HG03457 (cell line): ENCODE results near the gene HDAC7.

Source experiments
- ATAC-seq: cut with Tn5 transposase; IDR thresholded peaks from one replicate; pipeline ENCODE4 v1.9.1; 2021; ENCODE audit warnings: moderate number of reproducible peaks; ENCODE audit not compliant: unreplicated experiment

HDAC7 gene

DNA sequence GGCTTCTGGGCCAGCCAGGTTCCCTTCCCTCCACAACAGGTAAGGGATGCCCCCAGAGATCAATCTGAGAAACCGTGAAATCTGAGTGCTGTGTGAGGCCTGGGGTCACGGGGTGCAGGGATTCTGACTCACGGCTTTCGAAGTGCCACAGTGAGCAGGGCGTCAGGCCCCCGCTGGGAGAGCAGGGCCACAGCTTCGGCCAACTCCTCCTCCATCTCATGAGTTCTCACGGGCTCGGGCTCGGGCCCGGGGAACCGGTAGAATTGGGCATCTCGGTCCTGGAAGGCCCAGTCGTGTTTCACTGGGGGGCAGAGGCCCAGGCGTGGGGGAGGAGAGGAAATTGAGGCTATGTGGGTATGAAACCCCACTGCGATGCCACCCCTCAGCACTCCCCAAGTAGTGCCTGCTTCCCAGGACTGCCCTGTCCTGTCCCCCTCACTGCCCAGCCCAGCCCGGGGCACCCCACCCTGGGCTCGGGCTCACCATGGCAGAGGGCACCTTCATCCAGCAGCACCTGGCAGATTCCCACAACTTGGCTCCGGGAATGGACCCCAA lies 68.7 kb downstream of the HDAC7 start:
- ATAC-seq: no peak

DNA sequence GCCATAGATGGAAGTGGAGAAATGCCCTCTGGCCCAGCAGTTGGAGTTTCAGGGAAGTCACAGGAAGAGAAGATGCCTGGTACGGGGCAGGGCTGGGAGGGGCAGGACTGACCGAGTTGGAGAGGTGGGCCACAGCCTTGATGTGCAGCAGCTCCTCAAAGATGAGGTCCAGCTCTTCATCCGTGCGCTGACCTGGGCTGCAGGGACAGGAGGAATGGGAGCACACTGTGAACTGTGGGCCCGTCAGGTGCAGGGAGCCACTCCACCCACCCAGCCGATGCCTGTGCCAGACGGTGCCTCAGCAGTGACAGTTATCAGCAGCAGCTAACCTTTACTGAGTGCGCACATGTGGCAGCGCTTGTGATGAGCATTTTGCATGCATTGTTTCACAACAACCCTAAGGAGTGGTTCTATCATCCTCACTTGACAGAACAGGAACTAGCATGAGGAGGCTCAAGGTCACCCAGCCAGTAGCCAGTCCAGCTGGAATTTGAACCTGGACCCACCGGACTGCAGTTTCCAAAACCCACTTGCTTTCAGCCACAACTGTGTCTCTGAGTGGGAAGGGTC lies 69.4 kb downstream of the HDAC7 start:
- no peak for ATAC-seq

DNA sequence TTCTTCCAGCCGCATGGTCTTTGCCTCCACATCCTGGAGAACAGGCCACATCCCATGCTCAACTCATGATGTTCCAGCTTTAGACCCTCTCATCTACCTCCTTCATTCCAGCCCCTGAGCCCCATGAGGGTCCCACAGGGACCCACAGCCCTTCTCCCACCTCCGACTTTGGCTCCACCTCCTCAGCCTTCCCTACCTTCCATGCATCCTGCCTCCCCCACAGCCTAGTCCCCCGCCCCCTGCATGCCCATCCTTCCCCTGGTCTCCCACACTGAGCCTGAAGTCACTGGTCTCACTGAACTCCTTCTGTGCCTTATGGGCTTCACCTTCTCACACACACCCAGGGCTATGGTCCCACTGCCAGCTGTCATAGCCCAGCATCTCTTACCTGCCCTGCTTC lies 70.8 kb downstream of the HDAC7 start:
- no peak for ATAC-seq

DNA sequence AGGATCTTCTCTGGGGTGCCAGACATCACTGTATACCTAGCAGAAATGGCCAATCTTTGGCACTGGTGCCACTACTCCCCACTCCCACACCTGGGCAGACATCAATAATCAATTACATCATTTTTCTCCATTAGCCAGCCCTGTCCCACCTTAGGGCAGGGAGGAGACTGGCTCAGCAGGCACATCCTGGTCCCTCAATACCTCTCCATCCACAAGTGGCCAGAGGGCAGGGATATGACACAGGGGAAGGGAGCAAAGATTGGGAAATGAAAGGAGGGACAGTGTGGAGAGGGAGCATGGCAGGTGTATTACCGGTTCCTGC lies 71.2 kb downstream of the HDAC7 start:
- ATAC-seq: no peak

DNA sequence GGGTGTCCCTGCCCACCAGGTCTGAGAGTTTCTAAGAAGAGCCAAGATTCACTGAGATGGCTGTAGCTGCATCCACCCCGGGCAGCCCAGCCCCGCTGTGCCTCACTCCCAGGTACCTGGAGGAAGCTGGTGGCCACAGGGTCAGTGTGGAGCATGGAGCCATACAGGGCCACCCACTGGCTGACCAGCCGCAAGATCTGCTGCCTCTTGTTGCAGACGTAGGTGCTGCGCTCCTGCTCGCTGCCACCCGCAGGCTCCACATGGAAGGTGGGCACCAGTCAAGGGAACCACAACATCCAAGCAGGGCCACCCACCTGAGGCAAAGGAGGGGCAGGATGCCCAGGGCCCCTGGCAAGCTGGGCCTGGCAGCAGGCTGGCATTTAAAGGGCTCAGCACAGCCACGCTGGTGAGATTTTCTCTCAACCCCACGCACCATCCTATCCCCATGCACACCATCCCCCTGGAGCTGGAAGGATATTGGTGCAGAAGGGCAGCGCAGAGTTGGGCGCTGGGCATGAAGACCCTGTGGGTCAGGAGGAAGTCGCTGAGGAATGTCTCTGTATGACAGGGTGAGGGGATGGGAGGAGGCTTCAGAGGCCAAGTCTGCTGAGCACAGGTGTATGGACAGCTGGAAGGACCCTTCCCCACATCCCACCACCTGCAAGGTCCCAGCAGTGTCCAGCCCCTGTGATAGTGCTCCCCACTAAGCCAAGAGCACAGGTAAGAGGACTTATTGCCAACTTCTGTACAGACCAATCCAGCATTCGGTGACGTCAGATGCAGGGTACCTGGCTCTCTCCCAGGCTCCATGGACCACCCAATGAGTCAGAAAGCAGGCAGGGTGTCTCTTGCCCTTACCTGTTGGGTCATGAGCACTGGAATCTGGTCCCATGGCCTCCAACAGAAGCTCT lies 71.9 kb downstream of the HDAC7 start:
- no peak for ATAC-seq

DNA sequence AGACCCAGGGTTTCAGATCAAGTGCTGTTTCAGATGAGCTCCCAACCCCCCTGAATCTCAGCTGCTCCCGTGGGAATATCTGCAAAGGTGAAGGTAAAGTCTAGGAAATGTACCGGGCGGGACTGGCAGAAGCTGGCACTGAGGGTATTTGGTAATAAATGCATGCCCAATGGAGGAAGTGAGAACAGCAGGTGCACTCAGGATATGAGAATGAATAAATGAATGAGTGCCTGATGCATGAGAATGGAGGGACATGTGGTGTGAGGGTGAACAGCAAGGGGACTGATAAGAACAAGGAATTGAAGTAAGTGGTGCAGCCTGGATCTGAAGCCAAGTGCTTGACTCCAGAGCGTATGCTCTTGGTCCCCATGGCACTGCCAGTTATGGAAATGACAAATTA lies 72.6 kb downstream of the HDAC7 start:
- ATAC-seq: no peak

DNA sequence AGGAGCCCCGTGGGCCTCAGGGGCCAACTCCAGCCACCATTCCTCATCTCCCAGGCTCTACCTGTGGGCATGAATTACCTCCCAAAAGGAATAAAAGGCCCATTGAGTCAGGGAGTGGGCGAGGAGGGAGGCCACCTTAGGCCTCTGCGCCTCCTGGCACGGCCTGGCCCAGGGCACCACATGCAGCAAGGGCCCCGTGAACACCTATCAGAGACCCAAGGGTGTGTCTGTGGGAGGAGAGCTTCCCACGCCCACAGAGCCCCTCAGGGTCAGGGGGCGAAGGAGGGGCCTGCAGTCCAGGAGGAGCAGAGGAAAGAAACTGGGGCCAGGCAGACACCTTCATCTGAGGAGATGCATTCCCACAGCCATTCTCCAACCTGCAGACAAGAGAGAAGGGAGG lies 73.2 kb downstream of the HDAC7 start:
- ATAC-seq: no peak

DNA sequence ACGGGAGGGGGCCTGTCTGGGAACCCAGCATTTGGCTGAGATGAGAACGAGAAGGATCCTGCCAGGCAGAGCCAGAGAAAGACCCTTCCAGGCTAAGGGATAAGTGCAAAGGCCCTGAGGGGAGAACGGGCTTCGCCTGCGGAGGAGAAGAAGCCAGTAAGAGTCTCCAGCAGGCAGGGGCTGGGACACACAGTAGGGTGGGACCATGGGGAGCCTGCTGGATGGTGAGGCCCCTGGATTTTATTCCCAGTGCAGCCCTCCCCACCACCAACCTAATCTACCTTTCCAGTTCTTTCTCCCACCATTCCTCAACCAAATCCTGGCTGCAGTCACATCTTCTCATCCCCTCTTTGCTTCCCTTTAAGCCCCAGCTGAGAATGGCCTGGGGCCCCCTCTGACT lies 73.6 kb downstream of the HDAC7 start:
- ATAC-seq: no peak

DNA sequence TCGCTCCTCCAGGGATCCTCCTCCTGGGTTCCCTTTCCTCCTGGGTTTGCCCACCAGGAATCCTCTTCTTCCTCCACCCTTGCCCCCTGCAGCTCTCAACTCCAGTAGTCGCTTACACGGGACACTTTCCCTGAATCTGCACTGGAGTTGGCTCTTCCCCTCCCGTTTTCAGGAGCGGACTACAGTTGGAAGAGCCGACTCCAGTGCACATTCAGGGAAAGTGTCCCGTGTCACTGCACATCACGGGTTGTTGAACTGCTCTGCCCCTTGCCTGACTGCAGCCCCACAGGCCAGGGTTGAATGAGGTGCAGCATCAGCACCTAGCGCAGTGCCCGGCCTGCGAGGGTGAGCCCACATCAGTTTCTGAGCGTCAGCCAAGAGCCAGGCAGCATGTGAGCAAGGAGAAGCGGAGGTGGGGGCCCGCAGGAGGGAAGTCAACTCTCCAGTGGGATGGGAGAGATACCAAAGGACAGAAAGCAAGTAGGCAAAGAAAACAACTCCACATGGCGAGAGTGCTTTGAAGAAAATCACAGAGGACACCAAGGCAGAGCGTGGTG lies 74.1 kb downstream of the HDAC7 start:
- ATAC-seq: no peak

DNA sequence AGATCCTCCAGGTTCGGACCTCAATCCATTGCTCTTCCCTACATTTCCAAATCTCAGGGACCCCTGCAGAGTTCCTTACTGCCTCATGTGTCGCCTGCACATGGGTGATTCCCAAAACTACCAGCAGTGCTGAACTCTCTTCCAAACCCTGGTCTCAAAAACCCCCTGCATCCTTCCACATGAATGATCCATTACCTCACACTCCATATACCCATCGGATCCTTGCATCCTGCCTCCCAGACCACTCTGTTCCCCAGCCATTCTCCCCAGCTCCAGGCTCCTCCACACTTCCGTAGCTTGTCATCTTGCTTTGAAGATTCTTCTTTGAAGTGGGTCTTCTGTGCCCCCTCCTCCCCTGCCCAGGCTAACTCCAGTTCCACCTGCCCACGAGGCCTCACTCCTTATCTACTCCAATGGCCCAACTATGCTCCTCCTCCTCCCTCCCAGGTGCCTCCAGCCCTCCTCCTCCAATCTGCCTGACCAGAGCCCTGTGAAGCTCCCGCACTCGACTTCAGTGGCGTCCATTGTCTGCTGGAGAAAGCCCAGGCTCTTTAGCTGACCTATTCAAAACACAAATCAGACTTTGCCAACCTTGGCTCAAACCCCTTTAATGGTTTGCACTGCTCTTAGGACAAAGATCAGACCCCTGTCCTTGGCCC lies 74.8 kb downstream of the HDAC7 start:
- ATAC-seq: no peak

DNA sequence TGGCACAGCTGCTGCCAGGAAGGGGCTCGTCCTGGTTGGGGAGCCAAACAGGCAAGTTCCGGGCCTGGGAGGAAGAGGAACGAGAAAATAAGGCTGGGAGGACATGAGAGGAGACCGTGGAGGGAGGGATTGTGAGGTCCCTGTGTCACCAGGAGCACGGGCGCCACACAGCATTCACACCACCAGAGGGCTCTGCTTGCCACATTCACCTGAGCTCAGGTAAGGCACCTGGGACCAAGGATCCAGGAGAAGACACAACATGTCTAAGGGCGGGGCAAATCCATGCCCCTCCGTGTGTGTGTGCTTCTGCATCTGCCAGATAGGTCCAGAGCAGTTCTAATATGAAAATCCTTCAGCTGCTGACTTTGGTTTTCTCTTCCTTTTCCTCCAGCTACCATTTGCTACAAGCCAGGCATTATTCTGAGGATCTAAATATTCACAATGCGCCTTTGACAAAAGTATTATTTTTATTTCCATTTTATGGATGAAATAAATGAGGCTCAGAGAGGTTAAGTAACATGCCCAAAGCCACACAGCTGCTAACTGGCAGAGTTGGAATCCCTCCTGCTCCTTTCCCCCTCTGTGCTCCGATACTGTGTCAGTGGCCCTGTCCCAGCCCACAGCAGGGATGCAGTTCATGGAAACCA lies 75.6 kb downstream of the HDAC7 start:
- ATAC-seq: no peak

DNA sequence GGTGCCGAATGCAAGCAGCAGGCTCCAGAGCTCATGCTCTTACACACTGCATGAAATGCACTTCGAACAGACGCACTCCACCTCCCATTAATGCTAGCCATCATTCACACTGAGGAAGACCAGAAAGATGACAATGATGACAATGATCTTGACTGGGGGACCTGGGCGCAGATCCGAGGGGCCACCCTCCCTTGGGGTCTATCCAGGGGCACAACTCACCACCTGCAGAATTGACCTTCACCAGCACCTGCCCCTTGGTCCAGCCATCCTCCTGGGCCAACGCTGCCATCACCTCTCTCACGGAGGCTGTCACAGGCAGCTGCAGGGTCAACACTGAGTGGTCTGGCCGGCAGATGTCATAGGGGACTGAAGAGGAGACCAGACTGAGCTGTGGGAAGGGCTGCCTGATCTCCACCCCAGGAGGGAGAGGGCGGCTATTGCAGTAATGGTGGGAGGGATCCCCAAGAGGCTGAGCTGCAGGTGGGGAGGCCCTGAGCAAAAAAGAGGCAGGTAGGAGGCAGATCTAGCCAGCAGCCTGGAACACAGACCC lies 76.3 kb downstream of the HDAC7 start:
- ATAC-seq: no peak

DNA sequence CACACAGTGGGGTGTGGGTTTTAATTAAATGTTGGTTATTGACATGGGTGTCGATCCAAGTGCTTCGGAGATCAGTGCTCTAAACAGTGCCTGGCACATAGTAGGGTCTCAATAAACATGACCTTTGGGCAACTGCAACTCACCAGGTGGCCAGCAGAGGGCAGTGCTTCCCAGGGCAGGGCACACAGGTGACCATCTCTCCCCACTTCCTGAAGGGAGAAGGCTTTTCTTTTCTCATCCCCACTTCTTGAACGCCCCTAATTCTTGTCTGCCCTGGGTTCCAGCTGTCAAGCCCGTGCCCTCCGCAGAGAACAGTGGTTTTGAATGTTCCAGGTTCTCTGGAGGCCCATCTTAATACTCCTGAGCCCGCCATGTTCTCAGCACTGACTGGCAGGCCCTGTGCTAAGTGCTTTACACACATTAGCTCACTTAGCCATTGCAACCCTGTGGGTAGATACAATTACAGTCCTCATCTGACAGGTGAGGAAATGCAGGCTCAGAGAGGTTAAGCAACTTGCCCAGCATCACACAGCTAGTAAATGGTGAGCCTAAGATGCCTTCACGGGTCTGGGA lies 77.4 kb downstream of the HDAC7 start:
- ATAC-seq: no peak

DNA sequence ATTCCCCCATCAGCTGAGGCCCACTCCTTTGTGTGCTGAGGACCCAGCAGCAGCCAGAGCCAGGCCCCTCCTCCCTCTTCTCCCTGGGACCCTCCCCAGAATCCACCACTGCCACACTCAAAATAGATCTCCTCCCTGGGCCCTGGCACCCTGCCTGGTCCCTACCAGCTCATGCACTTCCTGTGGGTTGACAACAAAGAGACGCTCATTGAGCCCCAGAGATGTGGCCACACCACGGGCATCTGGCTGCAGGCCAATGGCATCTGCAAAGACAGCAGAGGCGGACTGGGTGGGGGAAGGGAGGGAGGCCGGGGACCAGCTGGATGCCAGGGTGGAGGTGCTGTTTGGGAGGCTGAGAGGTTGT lies 78.4 kb downstream of the HDAC7 start:
- no peak for ATAC-seq

DNA sequence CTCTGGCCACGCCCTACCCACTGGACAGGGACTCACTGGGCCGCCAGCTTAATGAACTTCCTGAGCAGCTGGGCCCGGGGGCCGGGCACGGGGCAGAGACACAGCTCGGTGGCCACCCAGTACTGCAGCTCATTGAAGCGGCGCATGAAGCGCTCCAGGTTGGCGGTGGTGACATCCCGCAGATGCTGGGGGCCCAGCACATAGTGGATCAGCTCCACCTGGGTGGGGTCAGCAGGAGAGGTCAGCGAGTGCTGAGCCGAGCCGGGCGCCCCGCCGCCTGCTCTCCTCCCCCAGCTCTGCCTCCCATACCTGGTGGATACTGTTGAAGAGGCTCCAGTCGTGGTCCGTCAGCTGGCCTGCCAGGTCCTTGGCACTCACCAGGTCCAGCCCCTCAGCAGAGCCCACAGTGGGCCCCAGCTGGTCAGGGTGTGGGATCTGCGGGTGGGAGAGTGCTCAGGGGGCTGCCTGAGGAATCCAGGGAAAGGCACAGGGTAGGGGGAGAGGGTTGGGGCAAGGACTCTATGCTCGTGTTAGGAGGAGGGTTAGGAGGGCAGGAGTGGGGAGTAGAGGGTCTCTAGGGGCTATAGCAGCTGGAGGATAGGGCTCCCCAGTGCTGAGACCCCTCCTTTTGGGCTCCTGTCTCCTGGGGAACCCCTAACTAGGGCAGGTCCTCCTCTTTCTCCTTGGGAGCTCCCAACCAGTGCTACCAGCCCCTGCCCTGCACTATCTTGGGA lies 78.9 kb downstream of the HDAC7 start:
- ATAC-seq: no peak

DNA sequence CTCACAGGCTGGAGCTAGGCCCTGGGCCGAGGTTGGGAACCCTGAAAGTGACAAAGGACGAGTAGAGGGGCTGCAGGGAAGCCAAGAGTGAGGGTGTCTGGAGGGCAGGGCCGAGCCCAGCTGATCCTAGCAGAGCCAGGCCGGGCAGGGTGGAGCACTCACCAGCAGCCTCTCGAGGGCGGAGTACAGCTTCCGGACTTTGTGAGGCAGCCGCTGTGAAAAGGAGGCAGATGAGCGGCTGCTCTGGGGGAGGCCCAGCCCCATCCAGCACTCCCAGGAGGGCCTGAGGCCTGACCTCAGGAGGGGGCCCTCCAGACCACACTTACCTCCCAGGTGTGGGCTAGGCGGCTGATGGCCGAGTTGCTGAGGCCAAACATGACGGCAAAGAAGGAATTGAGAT lies 79.7 kb downstream of the HDAC7 start:
- no peak for ATAC-seq

DNA sequence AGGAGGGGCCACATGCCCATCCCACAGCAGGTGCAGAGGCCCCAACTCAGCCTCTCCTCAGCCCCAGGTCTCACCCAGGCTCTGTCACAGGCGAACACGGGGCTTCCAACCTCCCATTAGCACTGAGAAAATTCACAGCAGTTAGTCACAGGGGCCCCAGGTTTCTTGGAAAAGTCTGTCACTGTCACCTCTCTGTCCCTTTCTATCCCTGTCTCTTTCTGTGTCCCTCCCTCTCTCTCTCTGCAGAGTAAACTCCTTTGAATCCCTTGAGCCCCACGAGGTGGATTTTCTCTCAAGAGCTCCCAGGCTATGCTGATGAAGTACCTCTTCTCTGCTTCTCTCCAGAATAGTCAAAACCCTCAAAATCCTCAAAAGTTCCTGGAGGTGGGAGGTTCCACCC lies 80.4 kb downstream of the HDAC7 start:
- no peak for ATAC-seq

DNA sequence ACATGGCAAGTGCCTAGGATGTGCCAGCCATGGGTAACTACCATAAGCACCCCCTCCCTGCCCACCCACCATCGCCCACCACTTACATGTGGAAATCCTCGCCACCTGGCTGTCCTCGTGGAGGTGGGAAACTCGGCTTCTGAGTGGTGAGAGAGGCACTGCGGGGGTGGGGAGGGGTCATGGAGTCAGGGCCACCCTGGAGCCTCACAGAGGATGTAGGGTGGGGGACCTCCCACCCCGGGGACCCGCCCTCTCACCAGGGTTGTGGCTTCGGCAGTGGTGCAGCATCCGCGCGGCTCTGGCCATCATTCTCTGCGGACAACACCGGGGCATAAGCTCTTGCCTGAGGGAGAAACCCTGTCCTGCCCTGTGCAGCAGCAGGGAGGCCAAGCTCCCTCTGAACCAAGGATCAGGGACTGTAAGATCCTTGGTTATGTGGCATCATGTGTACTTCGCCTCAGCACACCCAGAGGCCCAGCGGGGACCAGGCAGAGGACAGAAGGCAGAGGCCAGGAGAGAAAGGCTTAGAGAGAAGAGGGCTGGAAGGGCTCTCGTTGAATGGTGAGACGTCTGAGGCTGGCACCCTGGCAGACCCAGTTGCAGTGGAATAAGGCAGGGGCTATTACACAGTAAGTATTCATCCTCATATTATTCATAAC lies 81.6 kb downstream of the HDAC7 start:
- no peak for ATAC-seq

DNA sequence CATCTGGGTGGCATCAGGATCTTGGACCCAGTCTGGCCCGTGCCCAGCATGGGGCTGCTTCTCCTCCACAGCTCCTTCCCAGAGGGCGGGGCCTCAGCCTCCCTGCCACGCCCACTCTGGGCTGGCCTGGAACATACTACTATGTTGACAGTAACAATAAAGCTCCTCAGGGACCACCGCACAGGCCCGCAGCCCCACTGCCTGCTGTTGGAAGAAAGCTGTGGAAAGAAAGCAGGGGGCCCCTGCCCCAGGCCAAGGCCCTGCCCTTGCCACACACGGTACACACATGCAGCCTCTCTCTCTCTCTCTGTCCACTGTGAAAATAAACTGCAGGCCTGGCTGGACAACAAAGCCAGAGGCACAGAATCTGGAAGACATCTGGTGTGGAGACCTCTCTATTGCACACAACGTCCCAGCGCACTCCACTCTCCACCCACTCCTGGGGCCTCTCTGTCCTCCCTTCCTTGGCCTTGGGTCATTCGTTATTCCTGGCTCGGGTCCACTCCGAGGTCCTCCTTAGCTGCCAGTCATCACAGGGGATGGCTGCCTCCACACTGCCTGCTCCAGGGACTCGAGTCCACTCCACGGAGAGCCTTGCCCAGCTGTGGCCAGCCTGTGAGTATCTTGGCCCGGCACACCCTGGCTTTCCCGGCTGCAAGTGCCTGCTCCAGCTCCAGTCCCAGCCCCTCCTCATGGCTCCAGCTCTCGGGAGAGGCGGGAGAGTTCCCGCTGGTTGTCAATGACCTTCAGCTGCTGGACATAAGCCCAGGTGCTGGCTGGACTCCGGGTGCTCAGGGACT lies 82.6 kb downstream of the HDAC7 start:
- no peak for ATAC-seq
